COLO668 (cell line): ENCODE measurements around the gene BRMS1L.
A peak's percentile ranks its signal among the peaks of the same experiment; 100 is the strongest.

Experiments
- DNase-seq: peaks from one replicate; lab custom pipeline; 2025; ENCODE audit not compliant: unreplicated experiment; lab: John Stamatoyannopoulos, UW

Gene BRMS1L

GRCh38 chr14:35865611-35866324 is 39.6 kb downstream of the BRMS1L start:
- no peak for DNase-seq

GRCh38 chr14:35866595-35867279 is 40.6 kb downstream of the BRMS1L start:
- DNase-seq: no peak

GRCh38 chr14:35867280-35867629 is 41.1 kb downstream of the BRMS1L start:
- DNase-seq: no peak

- DNase-seq: no peak
These were observed 49.2 kb downstream of the BRMS1L start for GRCh38 chr14:35875296-35875695.

GRCh38 chr14:35877276-35877675 is 51.1 kb downstream of the BRMS1L start:
- no peak for DNase-seq

- DNase-seq: no peak
These were observed 52.4 kb downstream of the BRMS1L start for GRCh38 chr14:35878272-35879150.

GRCh38 chr14:35879151-35879648 is 53.1 kb downstream of the BRMS1L start:
- no peak for DNase-seq

GRCh38 chr14:35879654-35880249 is 53.6 kb downstream of the BRMS1L start:
- no peak for DNase-seq

GRCh38 chr14:35881280-35881679 is 55.1 kb downstream of the BRMS1L start:
- DNase-seq: no peak

GRCh38 chr14:35883677-35884293 is 57.6 kb downstream of the BRMS1L start:
- DNase-seq: peak; percentile 23

- no peak for DNase-seq
These were observed 64.2 kb downstream of the BRMS1L start for GRCh38 chr14:35890308-35890707.

GRCh38 chr14:35895256-35895655 is 69.1 kb downstream of the BRMS1L start:
- no peak for DNase-seq

GRCh38 chr14:35897616-35898111 is 71.5 kb downstream of the BRMS1L start:
- DNase-seq: no peak

- DNase-seq: no peak
These were observed 72.2 kb downstream of the BRMS1L start for GRCh38 chr14:35898217-35898775.

GRCh38 chr14:35900741-35901140 is 74.6 kb downstream of the BRMS1L start:
- DNase-seq: no peak

- no peak for DNase-seq
These were observed 83.5 kb downstream of the BRMS1L start for GRCh38 chr14:35909665-35910064.

- DNase-seq: no peak
These were observed 84.1 kb downstream of the BRMS1L start for GRCh38 chr14:35910191-35910590.

- DNase-seq: no peak
These were observed 85.0 kb downstream of the BRMS1L start for GRCh38 chr14:35911097-35911496.

GRCh38 chr14:35915185-35915584 is 89.0 kb downstream of the BRMS1L start:
- no peak for DNase-seq

- no peak for DNase-seq
These were observed 89.6 kb downstream of the BRMS1L start for GRCh38 chr14:35915775-35916174.
